Loucy (cell line): ENCODE data around the gene SPRR4.

Experiments
- CTCF ChIP-seq: fragments of 200-600 bp; sonication (generic); conservative IDR thresholded peaks from 2 replicates; pipeline ENCODE4 v1.5.1; 2014; ENCODE audit warnings: mild to moderate bottlenecking, antibody characterized with exemption, low read length
- EZH2phosphoT487 ChIP-seq: fragments of 200-600 bp; IDR thresholded peaks from 2 replicates; pipeline ENCODE4 v1.6.1; 2018; ENCODE audit warnings: antibody characterized with exemption, mild to moderate bottlenecking, moderate library complexity, borderline replicate concordance

- no peak for TF ChIP-seq CTCF
- TF ChIP-seq EZH2phosphoT487 = no peak
Observed at GRCh38 chr1:153001382-153001781, 30.9 kb downstream of the SPRR4 start, which contains the start of gene SPRR3.
